Type B pancreatic cell (in vitro differentiated cells): ENCODE measurements around the gene TTR. TPM values are rescaled to one million over a fixed set of nuclear protein-coding genes. Genes with fewer than 3 reads are reported as not detected.

Experiments
- DNase-seq: peaks from one replicate; pipeline ENCODE4 v3.0.0; 2021; ENCODE audit warnings: mixed read lengths; ENCODE audit not compliant: unreplicated experiment; ENCODE audit errors: extremely low spot score
- H3K27ac Mint-ChIP-seq: 2 replicates; pipeline ENCODE4 v1.8.0; 2021; ENCODE audit warnings: mild to moderate bottlenecking, mixed read lengths
- H3K27me3 Mint-ChIP-seq: 2 replicates; pipeline ENCODE4 v1.8.0; 2021; ENCODE audit warnings: mixed read lengths
- H3K36me3 Mint-ChIP-seq: 2 replicates; pipeline ENCODE4 v1.8.0; 2021; ENCODE audit warnings: mixed read lengths
- H3K4me1 Mint-ChIP-seq: one replicate; pipeline ENCODE4 v1.8.0; 2021; ENCODE audit warnings: mixed read lengths; ENCODE audit not compliant: unreplicated experiment
- H3K4me3 Mint-ChIP-seq: 2 replicates; pipeline ENCODE4 v1.8.0; 2021; ENCODE audit warnings: mild to moderate bottlenecking, mixed read lengths
- H3K9me3 Mint-ChIP-seq: 2 replicates; pipeline ENCODE4 v1.8.0; 2021; ENCODE audit warnings: mixed read lengths
- CTCF ChIP-seq: fragments of 200-600 bp; sonication (generic); conservative IDR thresholded peaks from 2 replicates; pipeline ENCODE4 v1.5.0; 2021; ENCODE audit warnings: antibody characterized with exemption, mild to moderate bottlenecking
- total RNA-seq: library from RNA; stranded (reverse); gene quantifications from 2 replicates; pipeline ENCODE4 v1.2.1, GENCODE V29; 2021; ENCODE audit warnings: low replicate concordance

The TTR gene
- total RNA-seq, 1 donor from 2014 or later = 2,711 TPM

GRCh38 chr18:31632356-31632755 is 40.7 kb downstream of the TTR start:
- Mint-ChIP-seq H3K4me3 (no peak overlapping the region), H3K9me3 (no peaks in the 10 kb centered on the region)

DNA sequence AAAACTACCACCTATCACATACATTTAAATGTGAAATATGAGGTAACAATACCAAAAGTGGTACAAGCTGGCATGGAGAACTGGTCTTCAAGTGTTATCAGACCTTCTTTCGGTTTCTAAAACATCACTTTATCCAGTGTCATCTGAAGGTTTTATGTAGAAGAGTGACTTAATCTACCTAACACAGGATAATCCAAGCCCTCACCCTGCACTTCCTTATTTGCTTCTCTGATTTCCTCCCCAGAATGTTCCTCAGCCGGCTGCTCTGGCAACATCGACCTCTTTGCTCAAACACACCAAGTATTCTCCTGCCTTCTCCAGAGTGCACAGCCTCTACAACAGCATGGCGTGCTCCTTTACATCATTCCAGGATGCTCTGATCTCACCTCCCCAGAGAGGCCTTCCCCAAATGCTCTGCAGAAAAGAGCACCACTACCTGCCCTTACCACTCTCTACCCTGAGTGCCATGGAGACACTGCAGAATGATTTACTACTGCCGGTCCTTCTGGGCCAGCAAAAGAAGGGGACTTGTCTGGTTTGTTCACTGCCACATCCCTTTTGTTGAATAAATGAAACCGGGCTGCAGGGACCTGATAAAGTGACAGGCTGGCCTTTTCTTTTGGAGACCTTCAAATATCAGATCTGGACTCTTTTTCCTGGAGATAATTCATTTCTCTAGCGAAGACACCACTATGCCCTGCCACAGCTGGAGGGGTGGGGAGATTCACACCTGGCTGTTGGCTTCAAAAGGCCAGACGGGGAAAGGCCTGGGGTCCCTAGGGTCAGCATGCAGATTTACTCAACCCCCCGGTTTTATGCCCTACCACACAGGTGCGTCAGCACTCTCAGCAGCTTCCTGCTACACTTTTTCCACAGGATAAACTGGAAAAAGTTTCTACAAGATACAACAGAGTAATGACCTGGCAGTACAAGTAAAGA is 42.0 kb downstream of the TTR start:
- no peak for TF ChIP-seq CTCF
- no peaks in the 10 kb centered on the region for H3K27me3 Mint-ChIP-seq
- H3K36me3 Mint-ChIP-seq = peaks cover 45% of the 10 kb centered on the region
- H3K4me3 Mint-ChIP-seq = no peak overlapping the region
- peaks cover 2% of the 10 kb centered on the region for H3K9me3 Mint-ChIP-seq
- DNase-seq = no peak
- H3K4me1 Mint-ChIP-seq = no peaks in the 10 kb centered on the region
- H3K27ac Mint-ChIP-seq = no peak overlapping the region

More at GRCh38 chr18:31632356-31632755, 40.7 kb downstream of the TTR start:
- H3K36me3 Mint-ChIP-seq = peaks cover 39% of the 10 kb centered on the region
- H3K27me3 Mint-ChIP-seq = no peaks in the 10 kb centered on the region
- H3K4me1 Mint-ChIP-seq = no peaks in the 10 kb centered on the region
- no peak for DNase-seq
- H3K27ac Mint-ChIP-seq = no peak overlapping the region
- no peak for TF ChIP-seq CTCF

DNA sequence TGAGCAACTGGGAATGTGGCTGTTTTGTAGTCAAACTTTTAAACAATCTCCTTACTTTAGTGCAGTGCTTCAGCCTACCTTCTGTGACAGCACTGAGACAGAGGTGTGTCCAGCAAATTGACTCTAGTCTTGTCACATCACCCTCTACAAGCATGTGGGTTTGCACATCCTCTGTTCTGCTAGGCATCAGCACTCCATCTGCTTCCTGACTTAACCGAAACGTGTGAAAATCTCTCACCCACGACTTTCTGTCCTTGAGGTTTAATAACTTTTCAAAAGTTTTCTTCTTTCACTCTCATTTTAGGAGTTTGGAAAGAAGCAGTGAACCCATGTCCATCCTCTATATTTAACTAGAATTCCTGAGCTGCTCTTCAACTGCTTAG is 42.6 kb downstream of the TTR start:
- H3K4me1 Mint-ChIP-seq = no peaks in the 10 kb centered on the region
- H3K27ac Mint-ChIP-seq = no peak overlapping the region
- no peak for TF ChIP-seq CTCF

DNA sequence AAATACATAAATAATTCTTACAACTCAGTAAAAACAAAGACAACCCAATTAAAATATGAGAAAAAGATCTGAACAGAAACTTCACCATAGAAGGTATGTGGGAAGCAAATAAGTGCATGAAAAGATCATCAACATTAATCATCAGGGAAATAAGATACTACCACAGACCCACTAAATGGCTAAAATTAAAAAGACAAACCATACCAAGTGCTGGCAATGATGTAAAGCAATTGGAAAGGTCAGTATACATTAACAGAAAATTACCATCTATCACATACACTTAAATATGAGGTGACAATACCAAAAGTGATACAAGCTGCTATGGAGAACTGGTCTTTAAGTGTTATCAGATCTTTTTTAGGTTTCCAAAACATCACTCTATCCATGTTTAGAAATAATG is 44.7 kb downstream of the TTR start:
- TF ChIP-seq CTCF = no peak
- no peaks in the 10 kb centered on the region for H3K4me1 Mint-ChIP-seq
- H3K4me3 Mint-ChIP-seq = no peak overlapping the region
- no peaks in the 10 kb centered on the region for H3K27me3 Mint-ChIP-seq
- no peak overlapping the region for H3K27ac Mint-ChIP-seq
- no peak for DNase-seq
- H3K9me3 Mint-ChIP-seq = peaks cover 7% of the 10 kb centered on the region
- H3K36me3 Mint-ChIP-seq = peaks cover 46% of the 10 kb centered on the region

More for the DNA sequence above, 42.6 kb downstream of the TTR start:
- Mint-ChIP-seq H3K4me3 (no peak overlapping the region), H3K9me3 (peaks cover 7% of the 10 kb centered on the region), H3K27me3 (no peaks in the 10 kb centered on the region), H3K36me3 (peaks cover 48% of the 10 kb centered on the region)
- DNase-seq = no peak

GRCh38 chr18:31637445-31637844 is 45.8 kb downstream of the TTR start:
- Mint-ChIP-seq H3K27me3 (no peaks in the 10 kb centered on the region), H3K4me3 (no peak overlapping the region), H3K4me1 (no peaks in the 10 kb centered on the region), H3K36me3 (peaks cover 51% of the 10 kb centered on the region), H3K27ac (no peak overlapping the region), H3K9me3 (peaks cover 7% of the 10 kb centered on the region)
- no peak for DNase-seq
- no peak for TF ChIP-seq CTCF
